Nephron (organoid): ENCODE measurements around the gene IRAG1.

Experiments
- H3K27ac Mint-ChIP-seq, 3 experiments: 2 replicates each; pipeline ENCODE4 v1.8.0; 2020; ENCODE audit warnings: mixed read lengths in 3 of 3, mild to moderate bottlenecking in 2 of 3, moderate library complexity in 1 of 3
- H3K27me3 Mint-ChIP-seq: 2 replicates; pipeline ENCODE4 v1.8.0; 2021; ENCODE audit warnings: low read depth, mild to moderate bottlenecking, moderate library complexity, mixed read lengths
- H3K36me3 Mint-ChIP-seq: 2 replicates; pipeline ENCODE4 v1.8.0; 2020; ENCODE audit warnings: low read depth, mixed read lengths
- H3K4me1 Mint-ChIP-seq: 2 replicates; pipeline ENCODE4 v1.8.0; 2020; ENCODE audit warnings: mixed read lengths
- H3K4me3 Mint-ChIP-seq, 3 experiments: 2 replicates each; pipeline ENCODE4 v1.8.0; 2020; ENCODE audit warnings: mild to moderate bottlenecking in 3 of 3, mixed read lengths in 3 of 3, moderate library complexity in 2 of 3
- H3K9me3 Mint-ChIP-seq: 2 replicates; pipeline ENCODE4 v1.8.0; 2020; ENCODE audit warnings: mixed read lengths
- CTCF ChIP-seq, 3 experiments: fragments of 200-600 bp; sonication (generic); IDR thresholded peaks; one replicate each; pipeline ENCODE4 v1.5.0; 2021; ENCODE audit warnings: antibody characterized with exemption in 3 of 3; ENCODE audit not compliant: unreplicated experiment in 3 of 3

The IRAG1 gene

GRCh38 chr11:10725114-10725906 is 31.8 kb upstream of the IRAG1 start:
- H3K9me3 Mint-ChIP-seq: no peaks in the 10 kb centered on the region
- H3K27ac Mint-ChIP-seq: no peak overlapping the region
- peaks cover 26% of the 10 kb centered on the region for H3K4me1 Mint-ChIP-seq
- no peak overlapping the region for H3K4me3 Mint-ChIP-seq
- no peaks in the 10 kb centered on the region for H3K27me3 Mint-ChIP-seq
- peaks cover 4% of the 10 kb centered on the region for H3K36me3 Mint-ChIP-seq
- no peak for TF ChIP-seq CTCF (IDR thresholded peaks at IDR 0.05; ENCODE audit: unreplicated experiment in 3 of 3)

GRCh38 chr11:10722307-10722706 is 28.8 kb upstream of the IRAG1 start:
- Mint-ChIP-seq H3K27ac (no peak overlapping the region), H3K27me3 (no peaks in the 10 kb centered on the region), H3K4me3 (no peak overlapping the region), H3K4me1 (peaks cover 4% of the 10 kb centered on the region), H3K36me3 (peaks cover 4% of the 10 kb centered on the region), H3K9me3 (no peaks in the 10 kb centered on the region)
- no peak for TF ChIP-seq CTCF (IDR thresholded peaks at IDR 0.05; ENCODE audit: unreplicated experiment in 3 of 3)

GRCh38 chr11:10720881-10721376 is 27.4 kb upstream of the IRAG1 start:
- Mint-ChIP-seq H3K4me1 (peaks cover 7% of the 10 kb centered on the region), H3K4me3 (no peak overlapping the region), H3K36me3 (peaks cover 4% of the 10 kb centered on the region), H3K9me3 (no peaks in the 10 kb centered on the region), H3K27me3 (no peaks in the 10 kb centered on the region), H3K27ac (no peak overlapping the region)
- no peak for TF ChIP-seq CTCF (IDR thresholded peaks at IDR 0.05; ENCODE audit: unreplicated experiment in 3 of 3)

- Mint-ChIP-seq H3K4me1 (peaks cover 9% of the 10 kb centered on the region), H3K4me3 (no peak overlapping the region), H3K36me3 (peaks cover 4% of the 10 kb centered on the region), H3K27me3 (no peaks in the 10 kb centered on the region), H3K27ac (no peak overlapping the region), H3K9me3 (no peaks in the 10 kb centered on the region)
- no peak for TF ChIP-seq CTCF (IDR thresholded peaks at IDR 0.05; ENCODE audit: unreplicated experiment in 3 of 3)
These were observed 26.1 kb upstream of the IRAG1 start for GRCh38 chr11:10719616-10720015.

- no peak for TF ChIP-seq CTCF (IDR thresholded peaks at IDR 0.05; ENCODE audit: unreplicated experiment in 3 of 3)
- H3K4me1 Mint-ChIP-seq: peaks cover 9% of the 10 kb centered on the region
These were observed 23.1 kb upstream of the IRAG1 start for GRCh38 chr11:10716543-10717259.

More at GRCh38 chr11:10716543-10717259, 23.1 kb upstream of the IRAG1 start:
- Mint-ChIP-seq H3K4me3 (no peak overlapping the region), H3K27ac (peak overlapping the region; percentile 40 to 67 (median 51)), H3K27me3 (no peaks in the 10 kb centered on the region), H3K9me3 (no peaks in the 10 kb centered on the region), H3K36me3 (peaks cover under 1% of the 10 kb centered on the region)
